RWPE2 (cell line): ENCODE results near the gene RIC1.

Experiments
- ATAC-seq: fragments of 200-7000 bp; cut with Tn5 transposase; 3 replicates; pipeline ENCODE4 v1.9.1; 2021; ENCODE audit warnings: low read depth
- DNase-seq: peaks from one replicate; pipeline ENCODE4 v3.0.0-alpha.2; 2020; ENCODE audit warnings: low spot score
- H3K27ac ChIP-seq: fragments of 450-650 bp; 2 replicates; pipeline ENCODE4 v1.5.1; 2017; ENCODE audit warnings: mild to moderate bottlenecking; ENCODE audit not compliant: poor library complexity, severe bottlenecking
- H3K27me3 ChIP-seq: fragments of 250-450 bp; sonication (Bioruptor Pico); 2 replicates; pipeline ENCODE4 v1.5.1; 2021; ENCODE audit warnings: mild to moderate bottlenecking, moderate library complexity; ENCODE audit not compliant: insufficient read depth, poor library complexity, severe bottlenecking
- H3K36me3 ChIP-seq: fragments of 250-450 bp; sonication (Bioruptor Pico); 2 replicates; pipeline ENCODE4 v1.5.1; 2020; ENCODE audit warnings: low read depth, mild to moderate bottlenecking, moderate library complexity
- H3K4me1 ChIP-seq: fragments of 250-450 bp; sonication (Bioruptor Pico); 2 replicates; pipeline ENCODE4 v1.5.1; 2021; ENCODE audit warnings: mild to moderate bottlenecking, moderate library complexity; ENCODE audit not compliant: insufficient read depth, poor library complexity, severe bottlenecking
- H3K4me3 ChIP-seq: fragments of 250-450 bp; sonication (Bioruptor Pico); 2 replicates; pipeline ENCODE4 v1.5.1; 2021; ENCODE audit warnings: mild to moderate bottlenecking, moderate library complexity; ENCODE audit not compliant: severe bottlenecking
- H3K9me3 ChIP-seq: fragments of 250-450 bp; sonication (Bioruptor Pico); 2 replicates; pipeline ENCODE4 v1.5.1; 2021; ENCODE audit warnings: mild to moderate bottlenecking, moderate library complexity; ENCODE audit not compliant: severe bottlenecking
- TF ChIP-seq, protein P1 (sequence below): fragments of 450-650 bp; IDR thresholded peaks from one replicate; pipeline ENCODE4 v1.5.1; 2017; ENCODE audit warnings: mild to moderate bottlenecking, moderate library complexity; ENCODE audit not compliant: poor library complexity, severe bottlenecking

The RIC1 gene

DNA sequence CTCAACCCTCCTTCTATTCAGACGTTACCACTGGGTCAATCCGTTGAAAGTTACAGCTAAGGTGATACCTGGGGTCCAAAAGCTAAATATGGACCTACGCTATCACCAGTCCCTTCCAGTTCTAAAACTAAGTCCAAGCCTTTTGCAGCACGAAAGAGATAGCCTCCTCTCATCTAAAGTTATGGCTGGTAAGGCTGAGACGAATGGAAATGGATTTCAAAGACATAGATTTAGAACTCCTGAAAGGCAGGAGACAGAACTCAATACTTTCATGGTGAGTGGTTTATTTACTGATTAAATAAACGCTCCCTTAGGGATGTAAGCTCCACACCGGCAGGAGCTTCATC, 751 bp upstream of the RIC1 start:
- no peaks in the 10 kb centered on the region for H3K27me3 ChIP-seq
- TF ChIP-seq, protein P1, sequence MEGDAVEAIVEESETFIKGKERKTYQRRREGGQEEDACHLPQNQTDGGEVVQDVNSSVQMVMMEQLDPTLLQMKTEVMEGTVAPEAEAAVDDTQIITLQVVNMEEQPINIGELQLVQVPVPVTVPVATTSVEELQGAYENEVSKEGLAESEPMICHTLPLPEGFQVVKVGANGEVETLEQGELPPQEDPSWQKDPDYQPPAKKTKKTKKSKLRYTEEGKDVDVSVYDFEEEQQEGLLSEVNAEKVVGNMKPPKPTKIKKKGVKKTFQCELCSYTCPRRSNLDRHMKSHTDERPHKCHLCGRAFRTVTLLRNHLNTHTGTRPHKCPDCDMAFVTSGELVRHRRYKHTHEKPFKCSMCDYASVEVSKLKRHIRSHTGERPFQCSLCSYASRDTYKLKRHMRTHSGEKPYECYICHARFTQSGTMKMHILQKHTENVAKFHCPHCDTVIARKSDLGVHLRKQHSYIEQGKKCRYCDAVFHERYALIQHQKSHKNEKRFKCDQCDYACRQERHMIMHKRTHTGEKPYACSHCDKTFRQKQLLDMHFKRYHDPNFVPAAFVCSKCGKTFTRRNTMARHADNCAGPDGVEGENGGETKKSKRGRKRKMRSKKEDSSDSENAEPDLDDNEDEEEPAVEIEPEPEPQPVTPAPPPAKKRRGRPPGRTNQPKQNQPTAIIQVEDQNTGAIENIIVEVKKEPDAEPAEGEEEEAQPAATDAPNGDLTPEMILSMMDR, result no peak
- DNase-seq, result no peak

DNA sequence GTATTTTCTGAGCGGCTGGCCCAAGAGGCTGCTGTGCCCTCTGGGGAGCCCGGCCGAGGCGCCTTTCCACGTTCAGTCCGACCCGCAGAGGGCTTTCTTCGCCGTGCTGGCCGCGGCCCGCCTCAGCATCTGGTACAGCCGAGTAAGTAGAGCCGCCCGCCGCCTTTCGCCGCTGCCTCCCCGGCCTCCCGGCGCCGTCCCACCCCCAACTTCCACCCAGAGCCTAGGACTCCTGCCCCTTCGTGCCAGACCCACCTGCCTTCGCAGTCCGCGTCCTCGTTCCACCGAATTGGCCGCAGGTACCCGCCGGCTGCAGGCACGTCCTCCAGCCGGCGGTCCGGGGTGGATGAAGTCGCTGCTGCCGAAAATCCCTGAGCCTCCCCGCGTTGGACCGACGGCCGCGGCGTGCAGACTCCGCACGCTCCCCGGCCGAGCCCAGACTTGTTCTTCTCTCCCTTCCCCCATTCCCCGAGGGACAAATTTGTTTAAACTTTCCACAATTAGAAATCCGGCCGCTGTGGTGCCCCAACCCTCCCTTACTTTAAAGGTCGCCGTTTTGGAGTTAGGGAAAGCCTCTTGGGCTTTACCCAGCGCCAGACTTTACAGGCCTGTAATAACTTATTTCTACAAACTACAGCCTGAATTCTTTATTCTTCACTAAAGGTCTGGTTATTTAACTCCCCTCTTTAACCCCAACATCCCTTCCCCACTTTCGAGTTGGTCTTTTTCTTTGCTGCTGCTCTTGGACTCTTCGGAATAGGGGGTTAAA, 589 bp downstream of the RIC1 start:
- Histone ChIP-seq H3K36me3 (no peaks in the 10 kb centered on the region; the same call in 1 of the 2 replicates), H3K27ac (peak overlapping the region; percentile 79), H3K4me3 (peak overlapping the region; percentile 86), H3K9me3 (no peaks in the 10 kb centered on the region), H3K4me1 (peaks cover 30% of the 10 kb centered on the region), H3K27me3 (no peaks in the 10 kb centered on the region)
- DNase-seq, result peak; percentile 59
- ATAC-seq, result peak; percentile 13
- TF ChIP-seq, protein P1, result no peak

More for the DNA sequence above, 751 bp upstream of the RIC1 start:
- no peak; the same call in 2 of the 3 replicates for ATAC-seq
- Histone ChIP-seq H3K27ac (peak overlapping the region; percentile 79), H3K9me3 (no peaks in the 10 kb centered on the region), H3K36me3 (no peaks in the 10 kb centered on the region; the same call in 1 of the 2 replicates), H3K4me3 (peak overlapping the region; percentile 86), H3K4me1 (peaks cover 25% of the 10 kb centered on the region)

DNA sequence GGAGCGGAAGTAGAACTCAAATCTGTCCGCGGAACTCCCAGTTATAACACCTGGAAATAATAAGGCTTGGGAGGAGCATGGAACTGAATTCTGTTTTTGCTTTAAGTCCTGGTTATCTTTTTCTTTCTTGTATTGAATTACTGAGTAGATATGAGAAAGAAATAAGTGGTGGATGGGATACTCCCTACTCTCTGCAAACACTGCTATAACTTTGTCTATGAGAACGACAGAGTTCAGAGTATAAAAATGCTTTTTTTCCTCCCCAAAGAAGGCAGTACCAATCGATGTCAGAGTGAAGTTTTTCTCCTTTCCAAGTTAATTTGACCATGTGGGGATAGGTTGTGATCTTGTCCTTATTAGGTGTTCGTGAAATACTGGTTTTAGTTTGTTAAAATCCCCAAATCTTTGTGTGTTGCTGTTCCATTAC, 1.2 kb downstream of the RIC1 start:
- Histone ChIP-seq H3K9me3 (no peaks in the 10 kb centered on the region), H3K27ac (peak overlapping the region; percentile 79), H3K27me3 (no peaks in the 10 kb centered on the region), H3K36me3 (no peaks in the 10 kb centered on the region; the same call in 1 of the 2 replicates), H3K4me3 (peak overlapping the region; percentile 86), H3K4me1 (peaks cover 30% of the 10 kb centered on the region)
- TF ChIP-seq, protein P1, result no peak
- 0 out of 3 replicates have a peak, but pooled peaks have one; percentile 9 for ATAC-seq
- DNase-seq, result no peak

DNA sequence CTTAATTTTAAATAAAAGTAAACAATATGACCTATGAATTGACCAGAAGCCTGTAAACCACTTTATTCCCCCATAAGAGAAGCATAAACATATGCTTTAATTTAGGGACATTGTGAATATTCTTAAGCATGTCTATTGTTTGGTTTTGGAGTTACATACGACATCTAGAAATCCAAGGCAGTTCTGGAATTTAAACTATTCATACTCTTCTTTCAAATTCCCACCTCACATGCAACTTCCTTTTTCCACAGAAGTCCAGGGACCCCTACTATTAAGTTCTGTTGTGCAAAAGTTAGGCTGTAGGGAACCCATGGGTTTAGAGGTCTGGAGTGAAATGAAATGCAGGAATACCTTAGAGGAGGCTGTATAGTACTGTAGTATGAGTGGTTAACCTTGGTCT, 2.1 kb downstream of the RIC1 start:
- Histone ChIP-seq H3K27ac (no peak overlapping the region), H3K4me3 (peak overlapping the region; percentile 86), H3K36me3 (peaks cover 4% of the 10 kb centered on the region; the same call in 1 of the 2 replicates), H3K27me3 (no peaks in the 10 kb centered on the region), H3K9me3 (no peaks in the 10 kb centered on the region), H3K4me1 (peaks cover 30% of the 10 kb centered on the region)
- TF ChIP-seq, protein P1, result no peak
- DNase-seq (no peak), ATAC-seq (no peak)

DNA sequence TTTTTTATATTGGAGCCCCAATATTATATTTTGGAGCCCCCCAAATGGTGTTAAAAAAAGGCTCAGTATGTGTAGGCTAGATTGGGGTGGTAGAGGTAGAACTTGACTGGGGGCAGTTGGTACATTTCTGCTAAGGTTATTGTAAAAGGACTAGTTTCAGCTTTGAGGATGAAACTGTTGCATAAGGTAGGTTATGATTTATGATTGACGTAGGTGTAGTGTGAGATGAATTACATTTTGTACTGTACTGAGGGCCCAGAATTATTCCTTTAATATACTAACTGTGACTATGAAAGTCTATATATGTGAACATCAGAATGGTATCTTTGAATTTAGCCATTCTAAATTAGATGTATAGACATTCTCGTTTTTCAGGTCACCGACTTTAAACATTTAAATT, 3.6 kb downstream of the RIC1 start:
- Histone ChIP-seq H3K9me3 (peaks cover under 1% of the 10 kb centered on the region), H3K36me3 (peaks cover 7% of the 10 kb centered on the region; the same call in 1 of the 2 replicates), H3K27me3 (no peaks in the 10 kb centered on the region), H3K27ac (peak overlapping the region; percentile 33), H3K4me3 (no peak overlapping the region), H3K4me1 (peaks cover 27% of the 10 kb centered on the region)
- no peak for ATAC-seq
- TF ChIP-seq, protein P1, result no peak
- DNase-seq, result no peak
